ENCODE data around the gene MLC1.

The MLC1 gene

DNA sequence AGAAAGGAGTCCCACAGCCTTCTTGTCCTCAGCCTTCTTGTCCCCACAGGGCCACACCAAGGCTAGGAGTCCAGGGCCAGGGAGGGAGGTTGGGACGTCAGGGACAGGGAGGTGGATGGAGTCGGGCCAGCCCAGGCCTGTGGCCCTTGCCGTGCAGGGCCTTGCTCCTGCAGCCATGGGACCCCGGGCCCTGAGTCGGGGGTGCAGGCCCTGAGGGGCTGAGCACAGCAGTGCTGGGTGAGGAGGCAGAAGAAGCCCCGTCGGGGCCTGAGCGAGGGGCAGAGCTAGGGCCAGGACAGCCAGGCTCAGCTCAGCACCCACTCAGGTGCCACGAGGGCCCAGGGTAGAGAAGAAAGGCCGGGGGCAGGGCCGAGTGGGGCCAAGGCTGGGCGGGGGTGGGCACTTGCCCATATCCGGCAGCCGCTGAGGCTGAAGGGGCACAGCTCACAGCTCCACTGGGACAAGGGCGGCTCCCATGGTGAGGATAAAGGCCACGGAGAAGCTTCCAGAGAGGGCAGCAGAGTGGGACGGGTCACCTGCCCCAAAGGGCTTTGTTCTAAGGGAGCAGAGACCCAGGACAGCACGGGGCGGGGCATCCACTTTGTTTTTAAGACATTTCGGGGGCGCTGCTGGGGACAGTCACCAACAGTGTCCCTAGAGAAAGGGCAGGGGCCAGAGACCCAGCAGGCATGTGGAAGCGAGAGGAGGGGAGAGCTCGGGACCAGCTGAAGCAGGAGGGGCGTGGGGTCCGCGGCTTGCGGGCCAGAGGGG lies 3.6 kb downstream of the MLC1 start (continued):
- TF ChIP-seq, protein P1, sequence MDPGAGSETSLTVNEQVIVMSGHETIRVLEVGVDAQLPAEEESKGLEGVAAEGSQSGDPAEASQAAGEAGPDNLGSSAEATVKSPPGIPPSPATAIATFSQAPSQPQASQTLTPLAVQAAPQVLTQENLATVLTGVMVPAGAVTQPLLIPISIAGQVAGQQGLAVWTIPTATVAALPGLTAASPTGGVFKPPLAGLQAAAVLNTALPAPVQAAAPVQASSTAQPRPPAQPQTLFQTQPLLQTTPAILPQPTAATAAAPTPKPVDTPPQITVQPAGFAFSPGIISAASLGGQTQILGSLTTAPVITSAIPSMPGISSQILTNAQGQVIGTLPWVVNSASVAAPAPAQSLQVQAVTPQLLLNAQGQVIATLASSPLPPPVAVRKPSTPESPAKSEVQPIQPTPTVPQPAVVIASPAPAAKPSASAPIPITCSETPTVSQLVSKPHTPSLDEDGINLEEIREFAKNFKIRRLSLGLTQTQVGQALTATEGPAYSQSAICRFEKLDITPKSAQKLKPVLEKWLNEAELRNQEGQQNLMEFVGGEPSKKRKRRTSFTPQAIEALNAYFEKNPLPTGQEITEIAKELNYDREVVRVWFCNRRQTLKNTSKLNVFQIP (CRISPR knock-in tag; IDR thresholded peaks at IDR 0.05; ENCODE audit: borderline replicate concordance, low read depth), result no peak
- TF ChIP-seq ZNF565 (CRISPR knock-in tag; conservative IDR thresholded peaks at IDR 0.05; ENCODE audit: low read depth), result no peak
- no peak for TF ChIP-seq GLIS3 (CRISPR knock-in tag; IDR thresholded peaks at IDR 0.05)
- TF ChIP-seq ZNF8 (CRISPR knock-in tag; IDR thresholded peaks at IDR 0.05), result no peak
- TF ChIP-seq ZC3H10 (CRISPR knock-in tag; IDR thresholded peaks at IDR 0.05), result no peak
- no peak for TF ChIP-seq PPARA (CRISPR knock-in tag; IDR thresholded peaks at IDR 0.05; ENCODE audit: borderline replicate concordance)

DNA sequence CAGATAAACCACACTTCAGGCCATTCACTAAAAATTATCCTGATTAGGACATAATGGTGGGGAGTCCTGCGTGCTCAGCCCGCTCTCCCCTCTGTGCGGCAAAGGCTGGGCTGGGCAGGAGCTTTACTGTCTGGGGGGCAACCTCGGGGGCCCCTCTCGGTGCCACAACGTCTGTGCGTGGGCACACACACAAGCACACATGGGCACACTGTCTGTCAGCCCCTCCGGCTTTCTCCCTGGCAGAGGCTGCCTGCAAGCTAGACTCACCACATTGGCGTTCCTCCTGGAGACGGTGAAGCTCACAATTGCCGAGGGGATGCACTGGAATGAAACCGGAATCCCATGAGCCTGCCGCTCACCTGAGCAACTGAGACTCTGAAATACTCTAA lies 5.2 kb downstream of the MLC1 start:
- no peak for ATAC-seq
- TF ChIP-seq ZFP30 (CRISPR knock-in tag; IDR thresholded peaks at IDR 0.05) (no peak), ZNF565 (CRISPR knock-in tag; conservative IDR thresholded peaks at IDR 0.05; ENCODE audit: low read depth) (no peak), ESRRG (CRISPR knock-in tag; IDR thresholded peaks at IDR 0.05) (no peak), ISL1 (CRISPR knock-in tag; IDR thresholded peaks at IDR 0.05) (no peak), SNAI2 (CRISPR knock-in tag; IDR thresholded peaks at IDR 0.05) (no peak), PPARA (CRISPR knock-in tag; IDR thresholded peaks at IDR 0.05; ENCODE audit: borderline replicate concordance) (no peak), ZFP3 (CRISPR knock-in tag; IDR thresholded peaks at IDR 0.05) (no peak), TCF4 (CRISPR knock-in tag; IDR thresholded peaks at IDR 0.05; ENCODE audit: borderline replicate concordance) (no peak), BACH2 (CRISPR knock-in tag; IDR thresholded peaks at IDR 0.05; ENCODE audit: borderline replicate concordance) (no peak), OSR1 (CRISPR knock-in tag; IDR thresholded peaks at IDR 0.05) (no peak), ARNTL (CRISPR knock-in tag; IDR thresholded peaks at IDR 0.05; ENCODE audit: borderline replicate concordance, low read depth) (no peak)
- TF ChIP-seq, protein P2, sequence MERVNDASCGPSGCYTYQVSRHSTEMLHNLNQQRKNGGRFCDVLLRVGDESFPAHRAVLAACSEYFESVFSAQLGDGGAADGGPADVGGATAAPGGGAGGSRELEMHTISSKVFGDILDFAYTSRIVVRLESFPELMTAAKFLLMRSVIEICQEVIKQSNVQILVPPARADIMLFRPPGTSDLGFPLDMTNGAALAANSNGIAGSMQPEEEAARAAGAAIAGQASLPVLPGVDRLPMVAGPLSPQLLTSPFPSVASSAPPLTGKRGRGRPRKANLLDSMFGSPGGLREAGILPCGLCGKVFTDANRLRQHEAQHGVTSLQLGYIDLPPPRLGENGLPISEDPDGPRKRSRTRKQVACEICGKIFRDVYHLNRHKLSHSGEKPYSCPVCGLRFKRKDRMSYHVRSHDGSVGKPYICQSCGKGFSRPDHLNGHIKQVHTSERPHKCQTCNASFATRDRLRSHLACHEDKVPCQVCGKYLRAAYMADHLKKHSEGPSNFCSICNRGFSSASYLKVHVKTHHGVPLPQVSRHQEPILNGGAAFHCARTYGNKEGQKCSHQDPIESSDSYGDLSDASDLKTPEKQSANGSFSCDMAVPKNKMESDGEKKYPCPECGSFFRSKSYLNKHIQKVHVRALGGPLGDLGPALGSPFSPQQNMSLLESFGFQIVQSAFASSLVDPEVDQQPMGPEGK (CRISPR knock-in tag; IDR thresholded peaks at IDR 0.05; ENCODE audit: borderline replicate concordance), result no peak
- TF ChIP-seq, protein P3, sequence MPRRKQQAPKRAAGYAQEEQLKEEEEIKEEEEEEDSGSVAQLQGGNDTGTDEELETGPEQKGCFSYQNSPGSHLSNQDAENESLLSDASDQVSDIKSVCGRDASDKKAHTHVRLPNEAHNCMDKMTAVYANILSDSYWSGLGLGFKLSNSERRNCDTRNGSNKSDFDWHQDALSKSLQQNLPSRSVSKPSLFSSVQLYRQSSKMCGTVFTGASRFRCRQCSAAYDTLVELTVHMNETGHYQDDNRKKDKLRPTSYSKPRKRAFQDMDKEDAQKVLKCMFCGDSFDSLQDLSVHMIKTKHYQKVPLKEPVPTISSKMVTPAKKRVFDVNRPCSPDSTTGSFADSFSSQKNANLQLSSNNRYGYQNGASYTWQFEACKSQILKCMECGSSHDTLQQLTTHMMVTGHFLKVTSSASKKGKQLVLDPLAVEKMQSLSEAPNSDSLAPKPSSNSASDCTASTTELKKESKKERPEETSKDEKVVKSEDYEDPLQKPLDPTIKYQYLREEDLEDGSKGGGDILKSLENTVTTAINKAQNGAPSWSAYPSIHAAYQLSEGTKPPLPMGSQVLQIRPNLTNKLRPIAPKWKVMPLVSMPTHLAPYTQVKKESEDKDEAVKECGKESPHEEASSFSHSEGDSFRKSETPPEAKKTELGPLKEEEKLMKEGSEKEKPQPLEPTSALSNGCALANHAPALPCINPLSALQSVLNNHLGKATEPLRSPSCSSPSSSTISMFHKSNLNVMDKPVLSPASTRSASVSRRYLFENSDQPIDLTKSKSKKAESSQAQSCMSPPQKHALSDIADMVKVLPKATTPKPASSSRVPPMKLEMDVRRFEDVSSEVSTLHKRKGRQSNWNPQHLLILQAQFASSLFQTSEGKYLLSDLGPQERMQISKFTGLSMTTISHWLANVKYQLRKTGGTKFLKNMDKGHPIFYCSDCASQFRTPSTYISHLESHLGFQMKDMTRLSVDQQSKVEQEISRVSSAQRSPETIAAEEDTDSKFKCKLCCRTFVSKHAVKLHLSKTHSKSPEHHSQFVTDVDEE (CRISPR knock-in tag; IDR thresholded peaks at IDR 0.05), result no peak
- TF ChIP-seq, protein P4, sequence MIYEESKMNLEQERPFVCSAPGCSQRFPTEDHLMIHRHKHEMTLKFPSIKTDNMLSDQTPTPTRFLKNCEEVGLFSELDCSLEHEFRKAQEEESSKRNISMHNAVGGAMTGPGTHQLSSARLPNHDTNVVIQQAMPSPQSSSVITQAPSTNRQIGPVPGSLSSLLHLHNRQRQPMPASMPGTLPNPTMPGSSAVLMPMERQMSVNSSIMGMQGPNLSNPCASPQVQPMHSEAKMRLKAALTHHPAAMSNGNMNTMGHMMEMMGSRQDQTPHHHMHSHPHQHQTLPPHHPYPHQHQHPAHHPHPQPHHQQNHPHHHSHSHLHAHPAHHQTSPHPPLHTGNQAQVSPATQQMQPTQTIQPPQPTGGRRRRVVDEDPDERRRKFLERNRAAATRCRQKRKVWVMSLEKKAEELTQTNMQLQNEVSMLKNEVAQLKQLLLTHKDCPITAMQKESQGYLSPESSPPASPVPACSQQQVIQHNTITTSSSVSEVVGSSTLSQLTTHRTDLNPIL (CRISPR knock-in tag; IDR thresholded peaks at IDR 0.05; ENCODE audit: low read depth), result no peak
- TF ChIP-seq, protein P1 (CRISPR knock-in tag; IDR thresholded peaks at IDR 0.05; ENCODE audit: borderline replicate concordance, low read depth), result no peak

DNA sequence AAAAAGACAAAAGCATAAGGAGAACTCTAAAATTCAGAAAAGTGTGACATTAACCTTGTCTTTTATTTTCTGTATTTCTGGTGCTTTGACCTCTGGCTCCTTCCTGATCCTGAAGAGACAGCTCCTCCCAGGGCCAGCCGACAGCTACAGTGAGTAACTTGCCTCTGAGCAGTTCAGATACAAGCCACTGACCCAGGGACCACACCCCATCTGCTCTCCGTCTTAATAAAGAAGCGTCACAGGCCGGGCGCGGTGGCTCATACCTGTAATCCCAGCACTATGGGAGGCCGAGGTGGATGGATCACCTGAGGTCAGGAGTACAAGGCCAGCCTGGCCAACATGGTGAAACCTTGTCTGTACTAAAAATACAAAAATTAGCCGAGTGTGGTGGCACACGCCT lies 6.5 kb downstream of the MLC1 start:
- TF ChIP-seq, protein P5, sequence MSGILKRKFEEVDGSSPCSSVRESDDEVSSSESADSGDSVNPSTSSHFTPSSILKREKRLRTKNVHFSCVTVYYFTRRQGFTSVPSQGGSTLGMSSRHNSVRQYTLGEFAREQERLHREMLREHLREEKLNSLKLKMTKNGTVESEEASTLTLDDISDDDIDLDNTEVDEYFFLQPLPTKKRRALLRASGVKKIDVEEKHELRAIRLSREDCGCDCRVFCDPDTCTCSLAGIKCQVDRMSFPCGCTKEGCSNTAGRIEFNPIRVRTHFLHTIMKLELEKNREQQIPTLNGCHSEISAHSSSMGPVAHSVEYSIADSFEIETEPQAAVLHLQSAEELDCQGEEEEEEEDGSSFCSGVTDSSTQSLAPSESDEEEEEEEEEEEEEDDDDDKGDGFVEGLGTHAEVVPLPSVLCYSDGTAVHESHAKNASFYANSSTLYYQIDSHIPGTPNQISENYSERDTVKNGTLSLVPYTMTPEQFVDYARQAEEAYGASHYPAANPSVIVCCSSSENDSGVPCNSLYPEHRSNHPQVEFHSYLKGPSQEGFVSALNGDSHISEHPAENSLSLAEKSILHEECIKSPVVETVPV (CRISPR knock-in tag; IDR thresholded peaks at IDR 0.05), result no peak
- no peak for TF ChIP-seq OSR1 (CRISPR knock-in tag; IDR thresholded peaks at IDR 0.05)
- no peak for TF ChIP-seq BACH2 (CRISPR knock-in tag; IDR thresholded peaks at IDR 0.05; ENCODE audit: borderline replicate concordance)
- TF ChIP-seq GLIS3 (CRISPR knock-in tag; IDR thresholded peaks at IDR 0.05), result no peak
- no peak for TF ChIP-seq ZFP3 (CRISPR knock-in tag; IDR thresholded peaks at IDR 0.05)
- TF ChIP-seq TCF4 (CRISPR knock-in tag; IDR thresholded peaks at IDR 0.05; ENCODE audit: borderline replicate concordance), result no peak
- TF ChIP-seq PPARA (CRISPR knock-in tag; IDR thresholded peaks at IDR 0.05; ENCODE audit: borderline replicate concordance), result no peak
- no peak for TF ChIP-seq ARNTL (CRISPR knock-in tag; IDR thresholded peaks at IDR 0.05; ENCODE audit: borderline replicate concordance, low read depth)
- TF ChIP-seq ZNF8 (CRISPR knock-in tag; IDR thresholded peaks at IDR 0.05), result no peak
- TF ChIP-seq SNAI2 (CRISPR knock-in tag; IDR thresholded peaks at IDR 0.05), result no peak
- TF ChIP-seq, protein P4 (CRISPR knock-in tag; IDR thresholded peaks at IDR 0.05; ENCODE audit: low read depth), result no peak
- no peak for TF ChIP-seq CSDC2 (CRISPR knock-in tag; IDR thresholded peaks at IDR 0.05)
- TF ChIP-seq ISL1 (CRISPR knock-in tag; IDR thresholded peaks at IDR 0.05), result no peak
- ATAC-seq, result no peak

Measured in SK-N-SH treated with all-trans-retinoic acid at 6 μM for 48 hours (cell line).